Right renal pelvis (tissue), 4 donors: ENCODE results near the gene ADCY9. TPM values are rescaled to one million over a fixed set of nuclear protein-coding genes. Genes with fewer than 3 reads are reported as not detected.
"Not testable (repeated sequence)": the region's sequence is repeated elsewhere in the genome, so short reads cannot be mapped to it uniquely, and the experiment has no call there.

Source experiments
- DNase-seq, 4 donors: peaks; one replicate each; pipeline ENCODE4 v3.0.0-alpha.2; 2013; ENCODE audit warnings: low read depth in 4 of 4, low spot score in 3 of 4, missing footprints in 1 of 4
- polyA plus RNA-seq, 4 donors: library from polyadenylated mRNA; unstranded; fragments of 120-200 nt; gene quantifications; one replicate each; pipeline ENCODE4 v1.2.1, GENCODE V29; 2013; ENCODE audit not compliant: insufficient read length in 4 of 4

ADCY9 gene
- polyA plus RNA-seq, 4 donors, result 7.9 to 10.4 (median 9.7) TPM

GRCh38 chr16:3937066-3937875 lies 179.0 kb downstream of the ADCY9 start:
- DNase-seq, result no peak

- no peak for DNase-seq
Measured at GRCh38 chr16:3935921-3936320, 180.3 kb downstream of the ADCY9 start.

DNA sequence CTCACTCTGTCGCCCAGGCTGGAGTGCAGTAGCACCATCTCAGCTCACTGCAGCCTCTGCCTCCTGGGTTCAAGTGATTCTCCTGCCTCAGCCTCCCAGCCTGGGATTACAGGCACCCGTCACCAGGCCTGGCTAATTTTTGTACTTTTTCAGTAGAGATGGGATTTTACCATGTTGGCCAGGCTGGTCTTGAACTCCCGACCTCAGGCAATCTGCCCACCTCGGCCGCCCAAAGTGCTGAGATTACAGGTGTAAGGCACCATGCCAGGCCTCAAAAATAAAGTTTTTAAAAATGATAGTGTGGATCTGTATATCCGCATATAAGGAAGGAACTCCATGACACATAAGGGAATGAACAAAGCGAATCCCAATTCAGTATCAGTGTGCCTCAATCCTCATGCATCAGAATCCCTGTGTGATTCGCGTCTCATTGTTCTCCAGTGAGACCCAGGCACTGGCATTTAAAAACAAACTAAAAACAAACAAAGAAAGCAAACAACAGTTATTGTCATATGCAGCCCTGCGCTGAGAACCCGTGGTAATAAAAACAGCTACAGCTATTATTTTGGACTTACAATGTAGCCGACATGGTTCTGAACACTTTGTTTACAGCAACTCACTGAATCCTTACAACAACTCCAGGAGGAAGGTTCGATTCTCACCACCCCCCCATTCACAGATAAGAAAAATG lies 181.6 kb downstream of the ADCY9 start:
- DNase-seq, result no peak

DNA sequence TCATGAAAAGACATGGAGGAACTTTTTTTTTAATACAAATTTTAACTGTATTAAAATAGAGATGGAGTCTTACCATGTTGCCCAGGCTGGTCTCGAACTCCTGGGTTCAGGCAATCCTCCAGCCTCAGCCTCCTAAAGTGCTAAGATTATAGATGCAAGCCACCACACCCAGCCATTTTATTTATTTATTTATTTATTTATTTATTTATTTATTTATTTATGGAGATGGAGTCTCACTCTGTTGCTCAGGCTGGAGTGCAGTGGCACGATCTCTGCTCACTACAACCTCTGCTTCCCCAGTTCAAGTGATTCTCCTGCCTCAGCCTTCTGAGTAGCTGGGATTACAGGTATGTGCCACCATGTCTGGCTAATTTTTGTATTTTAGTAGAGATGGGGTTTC lies 189.1 kb downstream of the ADCY9 start:
- DNase-seq, result not testable (repeated sequence)

- no peak for DNase-seq
Measured at GRCh38 chr16:3924763-3925162, 191.5 kb downstream of the ADCY9 start.

DNA sequence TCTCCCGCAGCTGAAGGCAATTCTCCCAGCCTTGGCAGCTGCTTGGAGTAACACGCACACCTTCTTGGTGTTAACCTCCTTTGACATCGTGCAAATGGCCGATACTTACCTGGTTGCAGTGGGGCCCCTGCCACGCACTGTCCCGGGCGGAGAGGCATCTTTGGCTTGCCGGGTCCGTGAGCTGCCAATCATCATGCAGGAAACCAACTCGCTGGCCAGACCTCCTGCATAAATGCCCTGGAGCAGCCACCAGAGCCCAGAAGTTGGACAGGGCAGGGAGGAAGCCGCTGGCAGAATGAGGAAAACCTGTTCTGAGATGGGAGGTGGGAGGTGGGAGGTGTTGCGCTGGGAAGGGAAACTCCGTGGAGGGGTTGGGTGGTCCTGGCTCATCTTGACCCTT lies 194.0 kb downstream of the ADCY9 start:
- no peak for DNase-seq

- DNase-seq, result no peak
Measured at GRCh38 chr16:3920206-3920605, 196.0 kb downstream of the ADCY9 start.

DNA sequence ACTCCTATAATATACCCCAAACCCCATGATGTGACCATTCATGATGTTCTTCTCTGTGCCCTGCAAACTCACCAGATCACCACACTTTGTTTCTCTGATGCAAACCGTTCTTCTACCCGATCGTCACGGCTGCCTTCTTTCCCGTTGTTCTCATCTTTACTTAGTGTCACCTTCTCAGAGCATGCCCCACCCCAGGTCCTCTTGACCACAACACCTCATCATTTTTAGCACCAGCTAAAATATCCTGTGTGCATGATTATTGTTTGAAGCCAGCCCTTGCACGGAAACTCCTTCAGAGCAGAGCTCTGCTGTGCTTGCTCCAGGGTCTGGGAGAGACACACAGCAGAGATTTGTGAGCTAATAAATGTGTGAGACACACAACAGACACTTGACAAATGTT lies 196.8 kb downstream of the ADCY9 start:
- DNase-seq, result no peak

- DNase-seq, result no peak
Measured at GRCh38 chr16:3915426-3916260, 200.6 kb downstream of the ADCY9 start.

GRCh38 chr16:3912897-3913296 lies 203.3 kb downstream of the ADCY9 start:
- DNase-seq, result no peak

Other genes with a start within 250 kb of the ADCY9 start
- gene CREBBP, start 235.7 kb downstream of the ADCY9 start, polyA plus RNA-seq, result 10 to 100 TPM; 64.6 to 84.7 (median 72.8) TPM
- gene SRL, start 125.6 kb upstream of the ADCY9 start, polyA plus RNA-seq, result 1 to 10 TPM; 1.2 to 1.7 (median 1.4) TPM
- 10 to 100 TPM; 16.9 to 21.6 (median 18.3) TPM for gene TFAP4, start 156.6 kb upstream of the ADCY9 start, polyA plus RNA-seq
- gene GLIS2, start 199.6 kb upstream of the ADCY9 start, polyA plus RNA-seq, result 10 to 100 TPM; 41.2 to 55.1 (median 42.4) TPM
- 10 to 100 TPM; 21.4 to 32.2 (median 22.6) TPM for gene PAM16, start 234.9 kb upstream of the ADCY9 start, polyA plus RNA-seq